IPS-NIHi11 (cell line): ENCODE results near the gene NLRC4.
"Not testable (repeated sequence)": the region's sequence is repeated elsewhere in the genome, so short reads cannot be mapped to it uniquely, and the experiment has no call there.

ENCODE experiments used
- DNase-seq: peaks from one replicate; pipeline ENCODE4 v3.0.0; 2012; ENCODE audit warnings: mixed read lengths, low spot score

NLRC4 gene, protein sequence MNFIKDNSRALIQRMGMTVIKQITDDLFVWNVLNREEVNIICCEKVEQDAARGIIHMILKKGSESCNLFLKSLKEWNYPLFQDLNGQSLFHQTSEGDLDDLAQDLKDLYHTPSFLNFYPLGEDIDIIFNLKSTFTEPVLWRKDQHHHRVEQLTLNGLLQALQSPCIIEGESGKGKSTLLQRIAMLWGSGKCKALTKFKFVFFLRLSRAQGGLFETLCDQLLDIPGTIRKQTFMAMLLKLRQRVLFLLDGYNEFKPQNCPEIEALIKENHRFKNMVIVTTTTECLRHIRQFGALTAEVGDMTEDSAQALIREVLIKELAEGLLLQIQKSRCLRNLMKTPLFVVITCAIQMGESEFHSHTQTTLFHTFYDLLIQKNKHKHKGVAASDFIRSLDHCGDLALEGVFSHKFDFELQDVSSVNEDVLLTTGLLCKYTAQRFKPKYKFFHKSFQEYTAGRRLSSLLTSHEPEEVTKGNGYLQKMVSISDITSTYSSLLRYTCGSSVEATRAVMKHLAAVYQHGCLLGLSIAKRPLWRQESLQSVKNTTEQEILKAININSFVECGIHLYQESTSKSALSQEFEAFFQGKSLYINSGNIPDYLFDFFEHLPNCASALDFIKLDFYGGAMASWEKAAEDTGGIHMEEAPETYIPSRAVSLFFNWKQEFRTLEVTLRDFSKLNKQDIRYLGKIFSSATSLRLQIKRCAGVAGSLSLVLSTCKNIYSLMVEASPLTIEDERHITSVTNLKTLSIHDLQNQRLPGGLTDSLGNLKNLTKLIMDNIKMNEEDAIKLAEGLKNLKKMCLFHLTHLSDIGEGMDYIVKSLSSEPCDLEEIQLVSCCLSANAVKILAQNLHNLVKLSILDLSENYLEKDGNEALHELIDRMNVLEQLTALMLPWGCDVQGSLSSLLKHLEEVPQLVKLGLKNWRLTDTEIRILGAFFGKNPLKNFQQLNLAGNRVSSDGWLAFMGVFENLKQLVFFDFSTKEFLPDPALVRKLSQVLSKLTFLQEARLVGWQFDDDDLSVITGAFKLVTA

DNA sequence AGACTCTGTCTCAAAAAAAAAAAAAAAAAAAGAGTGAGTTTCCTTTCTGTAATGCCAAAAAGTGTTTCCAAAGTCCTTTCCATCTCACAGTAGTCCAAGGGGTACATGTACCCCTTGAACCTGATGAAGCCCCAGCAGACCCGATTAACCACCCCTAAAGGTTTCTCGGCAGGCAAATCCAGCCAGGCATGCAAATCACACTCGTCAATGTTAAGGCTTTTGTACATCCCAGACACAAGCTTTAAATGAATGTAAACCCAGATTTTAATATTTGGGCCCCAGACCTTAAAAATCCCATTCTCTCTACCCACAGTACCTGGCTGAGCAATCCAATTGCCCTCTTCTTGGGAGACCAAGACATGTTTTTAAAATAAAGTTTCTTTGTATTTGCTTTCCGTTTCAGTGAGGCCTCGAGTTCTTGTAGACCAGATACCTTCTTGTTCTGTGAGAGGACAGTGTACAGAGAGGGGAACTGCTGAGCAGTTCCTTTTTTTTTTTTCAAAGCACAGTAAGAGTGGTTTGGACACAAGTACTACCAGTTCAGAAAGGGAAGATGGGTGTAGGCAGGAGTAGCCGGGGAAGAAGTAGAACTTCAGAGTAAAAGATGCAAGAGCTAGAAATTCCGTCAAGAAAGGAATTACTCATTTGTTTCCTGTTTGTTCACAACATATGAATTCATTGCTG, at the start of gene NLRC4:
Gene NLRC4, minus strand, starts transcription at position 465 of the 684 bp plus-strand sequence. CDS start 8,111 bp downstream, outside the sequence.
- DNase-seq: no peak

DNA sequence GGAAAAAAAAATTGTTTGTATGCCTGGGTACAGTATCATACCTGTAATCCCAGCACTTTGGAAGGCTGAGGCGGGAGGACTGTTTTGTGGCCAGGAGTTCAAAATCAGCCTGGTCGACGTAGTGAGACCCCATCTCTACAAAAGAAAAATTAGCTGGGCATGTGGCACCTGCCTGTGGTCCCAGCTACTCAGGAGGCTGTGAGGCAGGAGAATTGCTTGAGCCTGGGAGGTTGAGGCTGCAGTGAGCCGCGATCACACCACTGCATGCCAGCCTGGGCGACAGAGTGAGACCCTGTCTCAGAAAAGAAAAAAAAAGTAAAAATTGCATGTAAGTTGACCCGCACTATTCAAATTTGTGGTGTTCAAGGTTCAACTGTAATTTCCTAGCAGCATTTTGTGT, 45.9 kb upstream of the NLRC4 start:
- no peak for DNase-seq

DNA sequence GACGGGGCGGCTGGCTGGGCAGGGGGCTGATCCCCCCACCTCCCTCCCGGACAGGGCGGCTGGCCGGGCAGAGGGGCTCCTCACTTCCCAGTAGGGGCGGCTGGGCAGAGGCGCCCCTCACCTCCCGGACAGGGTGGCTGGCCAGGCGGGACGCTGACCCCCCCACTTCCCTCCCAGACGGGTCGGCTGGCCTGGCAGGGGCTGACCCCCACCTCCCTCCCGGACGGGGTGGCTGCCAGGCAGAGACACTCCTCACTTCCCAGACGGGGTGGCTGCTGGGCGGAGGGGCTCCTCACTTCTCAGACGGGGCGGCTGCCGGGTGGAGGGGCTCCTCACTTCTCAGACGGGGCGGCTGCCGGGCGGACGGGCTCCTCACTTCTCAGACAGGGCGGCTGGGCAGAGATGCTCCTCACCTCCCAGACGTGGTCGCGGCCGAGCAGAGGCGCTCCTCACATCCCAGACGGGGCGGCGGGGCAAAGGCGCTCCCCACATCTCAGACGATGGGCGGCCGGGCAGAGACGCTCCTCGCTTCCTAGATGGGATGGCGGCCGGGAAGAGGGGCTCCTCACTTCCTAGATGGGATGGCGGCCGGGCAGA, 29.4 kb upstream of the NLRC4 start:
- not testable (repeated sequence) for DNase-seq

DNA sequence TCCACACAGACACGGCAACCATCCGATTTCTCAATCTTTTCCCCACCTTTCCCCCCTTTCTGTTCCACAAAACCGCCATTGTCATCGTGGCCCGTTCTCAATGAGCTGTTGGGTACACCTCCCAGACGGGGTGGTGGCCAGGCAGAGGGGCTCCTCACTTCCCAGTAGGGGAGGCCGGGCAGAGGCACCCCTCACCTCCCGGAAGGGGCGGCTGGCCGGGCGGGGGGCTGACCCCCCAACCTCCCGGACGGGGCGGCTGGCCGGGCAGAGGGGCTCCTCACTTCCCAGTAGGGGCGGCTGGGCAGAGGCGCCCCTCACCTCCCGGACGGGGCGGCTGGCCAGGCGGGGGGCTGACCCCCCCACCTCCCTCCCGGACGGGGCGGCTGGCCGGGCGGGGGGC, 28.8 kb upstream of the NLRC4 start:
- not testable (repeated sequence) for DNase-seq

DNA sequence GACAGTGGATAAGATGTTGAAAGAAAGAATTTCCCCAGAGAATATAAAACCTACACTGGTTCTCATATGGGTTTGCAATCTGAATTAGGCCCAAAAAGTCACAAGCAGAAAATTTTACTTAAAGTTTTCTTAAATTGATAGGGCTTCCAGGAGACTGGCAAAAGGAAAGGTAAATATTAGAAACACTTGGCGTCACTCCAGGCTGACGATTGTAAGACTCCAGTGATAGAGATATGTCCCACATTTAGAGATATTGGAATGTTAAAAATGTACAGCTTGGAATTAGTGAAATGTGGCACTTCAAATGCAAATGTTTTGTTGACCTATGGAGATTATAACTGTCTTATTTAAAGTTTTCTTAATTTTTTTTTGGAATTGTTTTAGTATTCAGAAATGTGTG, 27.1 kb upstream of the NLRC4 start:
- no peak for DNase-seq

DNA sequence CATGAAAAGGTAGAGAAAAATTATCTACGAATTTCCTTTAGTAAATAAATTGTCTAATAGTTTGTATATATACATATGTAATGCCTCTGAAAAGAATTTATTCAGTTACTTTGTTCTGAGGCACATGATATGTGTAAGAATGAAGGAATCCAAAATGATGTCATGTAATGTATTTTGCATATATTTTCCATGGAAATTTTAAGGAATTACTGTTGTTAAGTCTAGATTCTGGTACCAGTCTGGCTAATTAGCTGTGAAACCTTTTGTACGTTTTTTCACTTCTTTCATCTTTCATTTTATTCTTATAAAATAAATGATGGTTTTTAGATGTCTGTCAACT, 25.3 kb upstream of the NLRC4 start:
- DNase-seq: no peak

DNA sequence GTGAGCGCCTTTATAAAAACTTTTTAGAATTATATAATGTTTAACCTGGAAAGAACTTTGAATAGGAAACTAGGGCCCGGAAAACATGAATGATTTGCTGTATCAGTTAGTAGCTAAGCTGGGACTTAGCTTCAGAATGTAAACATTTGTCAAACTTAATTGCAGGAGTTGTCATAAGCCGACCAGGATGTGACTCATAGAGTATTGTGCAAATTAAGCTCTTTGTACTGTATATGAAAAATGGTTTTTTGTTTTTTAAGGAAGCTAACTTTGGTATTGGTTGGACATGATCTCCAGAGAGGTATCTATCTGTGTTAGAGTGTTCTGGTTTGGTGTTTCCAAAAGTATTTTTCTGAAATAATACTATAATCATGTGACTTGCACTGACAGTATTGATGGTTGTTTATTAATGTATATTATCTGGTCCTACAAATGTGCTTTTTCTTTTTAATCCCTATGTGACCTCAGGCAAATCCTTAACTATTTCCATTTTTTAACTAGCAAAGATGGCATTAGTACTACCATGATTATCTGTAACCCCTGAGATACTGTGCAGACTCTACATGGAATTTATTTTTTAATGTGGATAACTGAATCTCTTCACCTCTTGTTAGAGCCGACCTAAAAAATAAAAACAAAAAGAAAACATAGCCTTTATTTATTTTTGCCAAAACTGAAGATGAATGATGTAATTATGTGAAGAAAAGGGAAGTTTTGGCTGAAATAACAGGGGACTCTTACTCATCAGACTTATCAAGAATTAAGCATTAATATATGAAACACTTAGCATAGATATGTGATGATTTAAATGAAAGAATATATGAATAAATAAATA, 24.7 kb upstream of the NLRC4 start:
- no peak for DNase-seq

DNA sequence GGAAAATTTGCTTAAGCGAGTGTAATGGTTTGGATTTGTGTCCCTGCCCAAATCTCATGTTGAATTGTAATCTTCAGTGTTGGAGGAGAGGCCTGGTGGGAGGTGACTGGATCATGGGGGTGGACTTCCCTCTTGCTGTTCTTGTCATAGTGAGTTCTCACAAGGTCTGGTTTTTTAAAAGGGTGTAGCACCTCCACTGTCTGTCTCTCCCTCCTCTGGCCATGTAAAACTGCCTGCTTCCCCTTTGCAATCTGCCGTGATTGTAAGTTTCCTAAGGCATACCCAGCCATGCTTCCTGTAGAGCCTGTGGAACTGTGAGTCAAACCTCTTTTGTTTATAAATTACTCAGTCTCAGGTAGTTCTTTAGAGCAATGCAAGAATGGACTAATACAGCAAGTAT, 19.6 kb upstream of the NLRC4 start:
- no peak for DNase-seq

DNA sequence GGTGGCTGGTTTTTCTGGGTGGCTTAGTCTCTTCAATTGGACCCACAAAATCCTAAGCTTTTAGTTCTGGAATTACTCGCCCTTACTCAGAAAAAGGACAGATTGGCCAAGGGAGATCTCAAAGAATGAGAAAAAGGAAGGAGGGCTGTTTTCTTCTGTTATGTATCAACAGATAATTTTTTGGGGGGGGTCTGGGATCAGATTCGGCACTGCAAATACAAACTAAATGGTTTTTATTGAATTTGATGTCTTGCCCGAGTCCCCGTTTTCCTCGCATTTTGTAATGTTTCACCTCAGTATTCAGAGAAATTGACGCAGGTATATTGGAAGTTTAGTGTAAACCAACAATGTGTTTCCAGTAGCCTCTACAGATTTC, 13.8 kb upstream of the NLRC4 start:
- no peak for DNase-seq

DNA sequence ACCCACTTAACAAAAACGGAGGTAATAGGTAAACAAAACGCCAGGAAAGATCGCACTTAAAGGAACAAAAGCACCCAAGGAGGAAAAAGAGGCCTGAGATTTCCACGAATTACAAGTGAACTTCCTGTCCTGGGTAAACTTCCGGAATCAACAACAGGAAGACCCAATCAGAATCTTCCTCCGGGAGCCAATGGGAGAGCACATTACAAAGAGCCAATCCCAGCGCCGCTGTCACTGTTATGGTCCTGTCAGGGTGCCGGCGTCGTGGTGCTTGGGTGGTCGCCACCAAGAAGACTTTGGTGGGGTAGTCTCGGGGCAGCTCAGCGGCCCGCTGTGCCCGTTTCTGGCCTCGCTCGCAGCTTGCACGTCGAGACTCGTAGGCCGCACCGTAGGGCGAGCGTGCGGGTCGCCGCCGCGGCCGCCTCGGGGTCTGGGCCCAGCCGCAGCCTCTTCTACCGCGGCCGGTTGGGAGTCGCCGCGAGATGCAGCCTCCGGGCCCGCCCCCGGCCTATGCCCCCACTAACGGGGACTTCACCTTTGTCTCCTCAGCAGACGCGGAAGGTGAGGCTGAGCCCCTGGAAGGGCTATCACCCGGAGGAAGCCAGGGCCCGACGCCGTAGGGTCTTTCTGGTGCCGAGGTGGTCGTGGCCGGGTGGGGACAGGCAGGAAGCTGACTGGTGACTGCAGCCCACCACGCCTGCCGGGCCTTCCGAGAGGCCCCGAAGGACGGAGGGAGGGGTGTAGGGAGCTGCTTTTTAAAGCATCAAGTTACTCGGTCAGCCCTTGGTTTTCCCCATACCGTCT, 13.2 kb upstream of the NLRC4 start, which contains the start of gene YIPF4:
Gene YIPF4, plus strand, starts transcription at position 231 of the 804 bp plus-strand sequence. Its CDS starts 252 bp downstream, at position 483.
- DNase-seq: peak; percentile 99

DNA sequence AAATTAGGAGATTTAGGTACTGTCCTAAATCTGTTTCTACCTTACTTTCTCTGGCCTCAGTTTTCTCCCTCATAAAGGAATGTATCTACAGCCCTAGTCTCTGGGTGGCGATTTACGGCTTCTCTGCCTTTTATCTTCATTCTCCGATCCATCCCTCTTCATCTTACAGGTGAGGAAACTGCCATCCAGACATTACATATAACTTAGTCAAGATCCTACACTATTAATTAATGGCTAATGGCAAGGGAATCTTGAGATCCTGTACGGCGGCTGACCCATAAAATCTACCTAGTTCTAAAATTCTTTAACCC, 12.6 kb upstream of the NLRC4 start:
- no peak for DNase-seq

DNA sequence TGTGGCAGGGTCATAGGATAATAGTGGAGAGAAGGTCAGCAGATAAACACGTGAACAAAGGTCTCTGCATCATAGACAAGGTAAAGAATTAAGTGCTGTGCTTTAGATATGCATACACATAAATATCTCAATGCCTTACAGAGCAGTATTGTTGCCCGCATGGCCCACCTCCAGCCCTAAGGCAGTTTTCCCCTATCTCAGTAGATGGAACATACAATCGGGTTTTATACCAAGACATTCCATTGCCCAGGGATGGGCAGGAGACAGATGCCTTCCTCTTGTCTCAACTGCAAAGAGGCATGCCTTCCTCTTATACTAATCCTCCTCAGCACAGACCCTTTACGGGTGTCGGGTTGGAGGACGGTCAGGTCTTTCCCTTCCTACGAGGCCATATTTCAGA, 11.1 kb upstream of the NLRC4 start:
- not testable (repeated sequence) for DNase-seq

DNA sequence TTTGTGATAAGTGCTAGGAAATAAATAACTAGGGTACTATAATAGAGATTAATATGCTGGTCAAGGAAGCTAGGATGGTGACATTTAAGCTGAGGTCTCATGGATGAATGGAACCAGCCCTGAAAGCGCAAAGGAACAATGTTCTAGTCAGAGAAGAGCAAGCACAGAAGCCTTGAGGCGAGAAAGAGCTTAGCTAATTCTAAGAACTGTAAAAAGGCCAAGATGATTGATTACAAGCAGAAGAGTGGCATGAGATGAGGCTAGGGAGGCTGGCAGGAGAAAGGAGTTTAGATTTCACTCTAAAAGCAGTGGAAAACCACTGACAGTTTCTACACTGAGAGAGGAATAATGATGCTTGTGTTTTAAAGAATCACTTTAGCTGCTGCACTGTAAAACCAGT, 9.6 kb upstream of the NLRC4 start:
- no peak for DNase-seq

DNA sequence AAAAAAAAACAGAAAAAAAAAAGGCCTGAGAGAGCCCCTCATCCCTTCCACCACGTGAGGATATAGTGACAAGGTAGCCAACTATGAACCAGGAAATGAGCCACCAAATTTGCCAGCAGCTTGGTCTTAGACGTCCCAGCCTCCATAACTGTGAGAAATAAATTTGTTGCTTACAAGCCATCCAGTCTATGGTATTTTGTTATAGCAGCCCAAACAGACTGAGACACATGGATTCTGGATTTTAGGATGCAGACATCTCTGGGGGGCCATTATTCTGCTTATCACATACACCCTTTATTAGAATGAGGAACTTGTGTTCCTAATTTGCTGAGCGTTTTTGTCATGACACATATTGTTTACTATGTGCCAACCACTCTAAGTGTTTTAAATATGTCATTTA, 7.6 kb upstream of the NLRC4 start:
- DNase-seq: no peak

DNA sequence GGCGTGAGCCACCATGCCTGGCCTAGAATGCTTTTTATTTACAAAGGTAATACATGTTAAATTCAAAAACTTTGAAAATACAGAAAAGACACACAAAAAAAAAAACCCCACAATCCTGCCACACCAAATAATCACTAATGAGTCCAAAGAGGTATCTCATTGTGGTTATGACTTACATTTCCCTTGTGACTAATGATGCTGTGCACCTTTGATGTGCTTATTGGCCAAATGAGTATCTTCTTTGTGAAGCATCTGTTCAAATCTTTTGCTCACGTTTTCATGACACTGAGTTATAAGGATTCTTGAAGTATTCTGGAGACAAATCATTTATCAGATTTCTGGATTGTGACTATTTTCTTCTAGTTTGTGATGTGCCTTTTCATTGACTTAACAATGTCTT, 6.4 kb upstream of the NLRC4 start:
- no peak for DNase-seq

DNA sequence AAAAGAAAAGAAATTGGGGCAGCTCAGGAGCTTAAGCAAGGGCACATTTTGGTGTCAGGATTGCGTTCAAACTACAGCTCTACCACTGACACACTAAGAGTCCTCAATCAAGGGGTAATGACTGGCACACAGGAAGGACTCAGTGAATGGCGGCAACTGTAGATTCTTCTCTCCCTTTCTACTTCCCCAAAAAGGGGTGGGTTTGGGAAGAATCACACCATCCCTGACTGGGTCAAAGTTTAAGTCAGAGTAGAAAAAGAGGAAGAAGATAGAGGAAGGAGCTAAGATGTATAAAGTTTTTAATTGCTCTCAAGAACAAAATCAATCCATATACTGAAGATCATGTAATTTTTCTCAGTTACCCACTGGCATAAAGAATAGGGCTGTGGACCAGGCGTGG, 2.6 kb downstream of the NLRC4 start:
- DNase-seq: no peak

DNA sequence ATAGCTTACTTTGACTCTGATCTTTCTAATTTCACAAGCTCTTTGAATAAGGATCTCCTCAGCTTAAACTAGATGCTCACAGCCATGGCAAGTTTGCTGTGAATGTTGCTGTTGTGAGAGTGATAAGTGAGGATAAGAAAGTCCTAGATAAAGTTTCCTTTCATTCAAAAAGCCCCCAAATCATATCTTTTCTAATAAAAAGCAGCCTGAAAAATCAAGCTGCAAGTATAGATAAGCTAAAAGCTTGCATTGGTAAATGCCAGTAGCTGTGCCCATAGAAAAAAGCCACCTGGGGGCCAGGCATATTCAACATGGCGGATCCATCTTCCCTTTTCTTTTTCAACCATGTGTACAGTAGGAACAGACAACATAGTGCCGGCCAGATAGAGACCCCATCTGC, 4.3 kb downstream of the NLRC4 start:
- no peak for DNase-seq

DNA sequence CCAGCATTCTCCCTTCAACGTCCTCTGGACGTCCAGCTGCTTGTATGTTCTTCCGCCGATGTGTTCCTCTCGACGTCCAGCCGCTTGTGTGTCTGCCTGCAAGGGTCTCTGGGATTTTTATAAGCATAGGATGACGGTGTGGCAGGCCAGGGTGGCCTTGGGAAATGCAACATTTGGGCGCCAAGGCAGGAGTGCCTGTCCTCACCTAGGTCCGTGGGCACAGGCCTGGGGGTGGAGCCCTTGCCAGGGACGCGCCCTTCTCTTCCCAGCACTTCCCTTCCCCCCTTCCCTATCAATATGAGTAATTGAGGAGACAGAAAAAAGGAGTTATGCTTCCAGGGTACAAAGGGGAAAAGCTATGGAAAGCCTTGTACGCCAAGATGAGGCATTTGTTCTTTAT, 6.4 kb downstream of the NLRC4 start:
- DNase-seq: no peak

DNA sequence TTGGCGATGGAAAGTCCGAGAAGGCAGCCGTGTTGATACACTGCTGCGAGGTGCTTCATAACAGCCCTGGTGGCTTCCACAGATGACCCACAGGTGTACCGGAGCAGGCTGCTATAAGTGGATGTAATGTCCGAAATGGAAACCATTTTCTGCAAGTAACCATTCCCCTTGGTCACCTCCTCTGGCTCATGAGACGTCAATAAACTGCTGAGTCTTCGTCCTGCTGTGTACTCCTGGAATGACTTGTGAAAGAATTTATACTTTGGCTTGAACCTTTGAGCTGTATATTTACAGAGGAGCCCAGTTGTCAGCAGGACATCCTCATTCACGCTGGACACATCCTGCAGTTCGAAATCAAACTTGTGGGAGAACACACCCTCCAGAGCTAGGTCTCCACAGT, 14.4 kb downstream of the NLRC4 start:
- no peak for DNase-seq

DNA sequence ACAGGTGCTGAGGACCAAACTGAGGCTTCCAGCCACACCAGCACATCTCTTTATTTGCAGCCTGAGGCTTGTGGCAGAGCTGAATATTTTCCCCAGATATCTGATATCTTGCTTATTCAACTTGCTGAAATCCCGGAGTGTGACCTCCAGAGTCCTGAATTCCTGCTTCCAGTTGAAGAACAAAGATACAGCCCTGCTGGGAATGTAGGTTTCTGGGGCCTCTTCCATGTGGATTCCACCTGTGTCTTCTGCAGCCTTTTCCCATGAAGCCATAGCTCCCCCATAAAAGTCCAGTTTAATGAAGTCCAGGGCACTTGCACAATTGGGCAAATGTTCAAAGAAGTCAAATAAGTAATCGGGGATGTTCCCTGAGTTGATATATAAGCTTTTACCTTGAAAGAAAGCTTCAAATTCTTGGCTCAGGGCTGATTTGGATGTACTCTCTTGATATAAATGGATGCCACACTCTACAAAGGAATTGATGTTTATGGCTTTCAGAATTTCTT, 14.9 kb downstream of the NLRC4 start:
- no peak for DNase-seq
